Type B pancreatic cell (in vitro differentiated cells): ENCODE data around the gene RNF166. TPM values are rescaled to one million over a fixed set of nuclear protein-coding genes. Genes with fewer than 3 reads are reported as not detected.

ENCODE experiments used
- DNase-seq: peaks from one replicate; pipeline ENCODE4 v3.0.0; 2021; ENCODE audit warnings: mixed read lengths; ENCODE audit not compliant: unreplicated experiment; ENCODE audit errors: extremely low spot score
- H3K27ac Mint-ChIP-seq: 2 replicates; pipeline ENCODE4 v1.8.0; 2021; ENCODE audit warnings: mild to moderate bottlenecking, mixed read lengths
- H3K27me3 Mint-ChIP-seq: 2 replicates; pipeline ENCODE4 v1.8.0; 2021; ENCODE audit warnings: mixed read lengths
- H3K36me3 Mint-ChIP-seq: 2 replicates; pipeline ENCODE4 v1.8.0; 2021; ENCODE audit warnings: mixed read lengths
- H3K4me1 Mint-ChIP-seq: one replicate; pipeline ENCODE4 v1.8.0; 2021; ENCODE audit warnings: mixed read lengths; ENCODE audit not compliant: unreplicated experiment
- H3K4me3 Mint-ChIP-seq: 2 replicates; pipeline ENCODE4 v1.8.0; 2021; ENCODE audit warnings: mild to moderate bottlenecking, mixed read lengths
- H3K9me3 Mint-ChIP-seq: 2 replicates; pipeline ENCODE4 v1.8.0; 2021; ENCODE audit warnings: mixed read lengths
- CTCF ChIP-seq: fragments of 200-600 bp; sonication (generic); conservative IDR thresholded peaks from 2 replicates; pipeline ENCODE4 v1.5.0; 2021; ENCODE audit warnings: antibody characterized with exemption, mild to moderate bottlenecking
- microRNA-seq: library from miRNA; unstranded; fragments of <30 nt; microRNA quantifications from one replicate; pipeline ENCODE4, GENCODE V29; 2020
- total RNA-seq: library from RNA; stranded (reverse); gene quantifications from 2 replicates; pipeline ENCODE4 v1.2.1, GENCODE V29; 2021; ENCODE audit warnings: low replicate concordance

RNF166 gene
- total RNA-seq, 1 donor from 2014 or later = 20.1 TPM

- Mint-ChIP-seq H3K4me3 (peak within 1 kb of the TSS; percentile 87), H3K27me3 (no peaks in the 10 kb centered on the region), H3K9me3 (no peaks in the 10 kb centered on the region), H3K36me3 (no peaks in the 10 kb centered on the region), H3K4me1 (peaks cover 5% of the 10 kb centered on the region), H3K27ac (peak within 1 kb of the TSS; percentile 41)
- no peak for DNase-seq
- TF ChIP-seq CTCF = no peak
Measured at GRCh38 chr16:88650749-88651275, 55.4 kb downstream of the RNF166 start, which contains the start of gene CYBA. CYBA (minus strand) TSS chr16:88651053; CDS start chr16:88651013, 40 bp downstream.

GRCh38 chr16:88649924-88650748 lies 56.1 kb downstream of the RNF166 start:
- Mint-ChIP-seq H3K4me1 (peaks cover 7% of the 10 kb centered on the region), H3K27me3 (no peaks in the 10 kb centered on the region), H3K9me3 (no peaks in the 10 kb centered on the region), H3K36me3 (no peaks in the 10 kb centered on the region), H3K27ac (peak overlapping the region; percentile 41), H3K4me3 (peak overlapping the region; percentile 87)
- TF ChIP-seq CTCF = no peak
- DNase-seq = no peak

- DNase-seq = no peak
- no peak for TF ChIP-seq CTCF
- no peaks in the 10 kb centered on the region for H3K27me3 Mint-ChIP-seq
- peaks cover 9% of the 10 kb centered on the region for H3K4me1 Mint-ChIP-seq
- peak overlapping the region; percentile 66 for H3K27ac Mint-ChIP-seq
- H3K9me3 Mint-ChIP-seq = no peaks in the 10 kb centered on the region
- H3K36me3 Mint-ChIP-seq = no peaks in the 10 kb centered on the region
- H3K4me3 Mint-ChIP-seq = peak overlapping the region; percentile 87
Measured at GRCh38 chr16:88649195-88649923, 56.8 kb downstream of the RNF166 start.

GRCh38 chr16:88647178-88648070 lies 58.8 kb downstream of the RNF166 start:
- Mint-ChIP-seq H3K4me3 (no peak overlapping the region), H3K9me3 (no peaks in the 10 kb centered on the region), H3K36me3 (no peaks in the 10 kb centered on the region), H3K27me3 (no peaks in the 10 kb centered on the region), H3K4me1 (peaks cover 9% of the 10 kb centered on the region), H3K27ac (no peak overlapping the region)
- TF ChIP-seq CTCF = no peak
- no peak for DNase-seq

Small RNA genes within 50 kb of the gene (microRNA-seq; reads per million reads assigned to microRNA genes)
- not detected for gene MIR4722

Other genes starting within 250 kb of the RNF166 start
- 56.5 and 70.2 TPM in 2 replicates for gene ZC3H18, start 136.0 kb downstream of the RNF166 start, total RNA-seq
- 0.39 TPM in 1 of 2 replicates, not detected in the other for gene IL17C, start 67.8 kb downstream of the RNF166 start, total RNA-seq
- 120 and 144 TPM in 2 replicates for gene CYBA, start 55.4 kb downstream of the RNF166 start, total RNA-seq
- gene MVD, start 43.3 kb downstream of the RNF166 start, total RNA-seq = 59.0 and 60.6 TPM in 2 replicates
- 0.68 and 0.79 TPM in 2 replicates for gene SNAI3, start 19.9 kb downstream of the RNF166 start, total RNA-seq
- 25.1 and 27.1 TPM in 2 replicates for gene CTU2, start 95 bp upstream of the RNF166 start, total RNA-seq
- gene PIEZO1, start 78.8 kb upstream of the RNF166 start, total RNA-seq = 33.3 and 94.7 TPM in 2 replicates
- 17.7 and 36.8 TPM in 2 replicates for gene CDT1, start 97.4 kb upstream of the RNF166 start, total RNA-seq
- gene APRT, start 105.5 kb upstream of the RNF166 start, total RNA-seq = 116 and 153 TPM in 2 replicates
- gene GALNS, start 150.5 kb upstream of the RNF166 start, total RNA-seq = 30.2 and 32.5 TPM in 2 replicates
- 80.4 and 91.4 TPM in 2 replicates for gene TRAPPC2L, start 150.7 kb upstream of the RNF166 start, total RNA-seq
- 0.31 TPM in 1 of 2 replicates, not detected in the other for gene PABPN1L, start 160.3 kb upstream of the RNF166 start, total RNA-seq